DMS114 treated with DMSO at 0.1 percent for 48 hours (cell line): Measurements from ENCODE around the gene BRD7.

ENCODE experiments used
- DNase-seq: peaks from one replicate; lab custom pipeline; 2025; ENCODE audit not compliant: unreplicated experiment; lab: John Stamatoyannopoulos, UW

BRD7 gene

GRCh38 chr16:50293041-50293783 lies 75.6 kb downstream of the BRD7 start:
- DNase-seq, result no peak

DNA sequence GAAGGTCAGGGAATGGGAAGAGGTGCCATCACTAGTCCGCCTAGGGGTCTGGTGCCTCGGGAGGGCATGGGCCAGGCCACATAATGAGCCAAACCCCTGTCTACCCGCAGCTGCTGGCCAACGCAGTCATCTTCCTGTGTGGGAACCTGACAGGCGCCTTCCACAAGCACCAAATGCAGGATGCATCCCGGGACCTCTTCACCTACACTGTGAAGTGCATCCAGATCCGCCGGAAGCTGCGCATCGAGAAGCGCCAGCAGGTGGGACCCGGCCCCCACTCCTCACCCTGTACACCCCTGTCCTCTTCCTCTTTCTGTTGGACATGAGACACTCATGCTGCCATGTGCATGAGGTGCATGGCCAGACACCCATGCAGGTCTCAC lies 76.2 kb downstream of the BRD7 start:
- DNase-seq, result no peak

- DNase-seq, result no peak
Observed at GRCh38 chr16:50291719-50292565, 76.8 kb downstream of the BRD7 start.

DNA sequence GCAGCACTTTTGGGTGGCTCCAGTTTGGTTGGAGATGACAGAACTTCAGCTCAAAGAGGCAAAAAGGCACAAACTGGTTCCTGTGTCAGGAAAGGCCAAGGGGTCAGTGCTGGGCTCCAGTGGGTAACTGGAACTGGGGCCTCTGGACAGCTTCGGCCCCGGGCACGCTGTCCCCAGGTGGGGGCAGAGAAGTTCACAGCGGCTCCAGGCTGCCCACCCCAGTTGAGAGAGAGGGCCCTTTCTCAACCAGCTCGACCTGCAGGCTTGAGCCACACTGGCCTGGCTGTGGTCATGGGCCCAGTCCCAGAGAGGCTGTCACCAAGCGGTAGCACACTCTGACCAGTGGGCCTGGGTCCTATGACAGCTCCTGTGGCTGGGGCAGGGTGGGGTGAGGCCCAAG lies 77.9 kb downstream of the BRD7 start:
- DNase-seq, result no peak

GRCh38 chr16:50289950-50290764 lies 78.6 kb downstream of the BRD7 start:
- no peak for DNase-seq

DNA sequence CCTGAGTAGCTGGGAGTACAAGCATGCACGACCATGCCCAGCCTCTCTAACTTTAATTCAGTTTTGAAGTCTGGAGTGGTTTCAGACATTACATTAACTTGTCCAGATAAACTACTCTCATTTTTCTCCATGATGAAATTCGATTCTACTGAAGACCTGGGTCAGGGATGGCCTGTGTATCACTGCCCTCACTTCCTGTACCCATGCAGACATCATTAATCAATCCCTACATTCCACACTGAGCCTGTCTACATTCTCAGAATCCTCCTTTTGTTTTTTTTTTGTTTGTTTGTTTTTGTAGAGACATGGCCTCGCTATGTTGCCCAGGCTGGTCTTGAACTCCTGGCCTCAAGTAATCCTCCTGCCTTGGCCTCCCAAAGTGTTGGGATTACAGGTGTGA lies 79.9 kb downstream of the BRD7 start:
- no peak for DNase-seq

DNA sequence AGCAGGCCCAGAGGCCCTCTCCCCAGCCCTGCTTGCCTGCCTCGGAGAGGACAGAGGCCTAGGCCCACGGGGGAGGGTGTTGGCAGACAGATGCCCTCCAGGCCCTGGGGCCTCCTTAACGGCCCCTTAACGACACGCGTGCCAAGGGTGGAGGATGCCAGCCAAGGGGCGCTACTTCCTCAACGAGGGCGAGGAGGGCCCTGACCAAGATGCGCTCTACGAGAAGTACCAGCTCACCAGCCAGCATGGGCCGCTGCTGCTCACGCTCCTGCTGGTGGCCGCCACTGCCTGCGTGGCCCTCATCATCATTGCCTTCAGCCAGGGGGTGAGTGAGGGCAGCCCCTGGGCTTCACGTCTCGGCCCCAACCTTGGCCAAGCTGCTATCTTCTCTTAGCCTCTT lies 80.8 kb downstream of the BRD7 start:
- no peak for DNase-seq

- DNase-seq, result no peak
Observed at GRCh38 chr16:50286681-50287080, 82.1 kb downstream of the BRD7 start.

DNA sequence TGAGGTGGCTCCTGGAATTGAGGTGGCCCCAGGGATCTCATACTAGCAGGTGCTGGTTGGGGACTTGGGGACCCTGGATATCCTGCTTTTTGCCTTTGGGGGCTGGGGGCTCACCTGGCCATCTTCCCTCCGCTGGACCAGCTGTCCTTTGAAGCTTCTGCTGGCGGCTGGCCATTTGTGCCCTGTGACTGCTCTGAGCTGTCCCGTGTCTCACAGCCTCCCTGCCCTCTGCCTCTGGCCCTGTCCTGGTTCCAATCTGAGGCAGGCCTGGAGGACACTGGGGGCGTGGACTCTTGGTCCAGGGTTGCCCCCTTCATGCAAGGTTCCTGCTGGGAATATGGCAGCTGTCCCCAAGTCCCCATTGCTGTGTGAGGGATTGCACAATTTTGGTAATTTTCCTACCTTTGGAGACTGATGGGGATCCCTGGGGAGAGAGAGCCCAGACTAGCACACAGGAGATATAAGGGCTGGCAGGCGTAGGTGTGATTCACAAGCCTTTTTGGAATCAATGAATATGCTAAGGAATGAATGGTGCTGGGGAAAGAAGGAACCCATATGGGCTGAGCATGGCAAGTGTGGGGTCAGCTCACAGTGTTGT lies 83.3 kb downstream of the BRD7 start:
- DNase-seq, result no peak

- no peak for DNase-seq
Observed at GRCh38 chr16:50284131-50284911, 84.5 kb downstream of the BRD7 start.

DNA sequence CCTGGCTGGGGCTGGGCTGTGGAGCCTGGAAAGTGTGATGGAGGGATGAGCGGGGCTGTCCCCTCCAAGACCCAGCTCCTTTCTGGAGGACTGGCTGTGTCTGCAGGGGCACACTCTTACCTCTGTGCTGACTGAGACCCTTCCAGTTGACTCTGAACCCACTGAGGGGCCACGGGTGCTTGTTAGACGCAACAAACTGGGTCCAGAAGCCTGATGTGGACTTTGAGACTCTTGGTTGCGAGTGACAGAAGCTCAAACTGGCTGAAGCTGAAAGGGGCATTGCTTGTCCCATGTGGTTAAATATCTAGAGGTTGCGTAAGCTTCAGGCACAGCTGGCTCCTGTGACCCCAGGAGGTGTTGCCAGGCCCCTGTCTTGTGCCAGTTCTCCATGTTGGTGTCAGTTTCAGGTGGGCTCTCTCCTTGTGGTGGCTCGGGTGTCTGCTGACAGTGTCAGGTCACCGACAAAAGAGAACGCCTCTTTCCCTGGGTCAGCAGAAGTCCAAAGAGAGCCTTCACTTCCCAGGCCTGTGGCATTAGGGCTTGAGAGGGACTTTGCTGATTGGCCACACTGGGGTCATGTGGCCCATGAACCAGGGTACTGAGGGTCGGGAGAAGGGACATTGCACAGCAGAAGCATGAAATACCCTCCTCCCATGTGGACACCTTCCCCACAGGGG lies 85.7 kb downstream of the BRD7 start:
- no peak for DNase-seq

DNA sequence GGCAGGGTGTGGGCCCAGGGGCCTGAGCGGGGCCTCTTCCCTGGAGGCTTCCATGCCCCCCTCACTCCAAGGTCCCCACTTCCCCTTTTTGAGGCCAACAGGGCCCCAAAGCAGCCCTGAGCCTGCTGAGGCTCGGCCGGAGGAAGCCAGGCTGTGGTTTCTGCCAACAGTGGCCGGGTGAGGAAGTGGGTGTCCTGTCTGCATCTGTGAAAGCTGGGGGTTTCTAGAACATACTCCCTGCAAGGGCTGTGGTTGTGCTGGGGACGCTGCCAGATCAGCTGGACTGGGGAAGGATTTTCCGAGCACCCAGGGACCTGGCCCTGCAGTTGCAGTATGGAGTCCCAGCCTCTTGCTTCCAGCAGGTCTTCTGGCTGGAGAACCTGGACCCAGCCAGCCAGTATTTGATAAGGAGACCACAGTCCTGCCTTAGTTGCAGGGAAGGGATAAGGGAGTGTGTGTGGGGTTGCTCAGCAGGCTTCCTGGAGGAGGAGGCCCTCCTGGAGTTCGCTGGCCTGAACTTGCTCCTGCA lies 86.7 kb downstream of the BRD7 start:
- DNase-seq, result no peak

DNA sequence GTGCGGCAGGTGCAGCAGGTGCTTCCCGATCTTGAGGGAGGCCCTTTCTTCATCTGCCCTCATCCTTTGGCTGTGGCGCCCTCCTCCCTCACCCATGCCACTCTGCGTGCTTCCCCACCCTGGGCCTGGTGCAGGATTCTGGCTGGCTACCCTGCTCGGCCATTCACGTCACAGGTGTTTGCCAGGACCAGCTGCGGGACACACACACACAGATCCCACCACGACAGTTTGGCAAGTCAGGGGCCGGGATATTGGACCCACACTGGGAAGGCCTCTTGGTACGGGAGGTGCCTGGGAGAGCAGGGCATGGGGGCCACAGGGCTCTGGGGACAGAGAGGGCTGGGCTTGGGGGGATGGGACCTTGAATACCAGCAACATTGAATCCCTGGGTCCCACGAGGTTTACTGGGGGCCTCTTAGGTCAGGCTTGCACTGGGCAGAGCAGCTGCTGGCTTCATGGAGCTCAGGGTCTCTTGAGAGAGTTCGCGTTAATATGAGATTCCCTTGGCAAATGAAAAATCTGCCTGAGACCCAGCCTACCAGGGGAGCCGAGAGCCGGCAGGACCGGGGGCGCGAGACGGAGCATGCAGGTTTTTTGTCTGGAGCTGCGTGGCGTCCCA lies 87.3 kb downstream of the BRD7 start:
- no peak for DNase-seq

GRCh38 chr16:50280932-50281331 lies 87.9 kb downstream of the BRD7 start:
- no peak for DNase-seq

DNA sequence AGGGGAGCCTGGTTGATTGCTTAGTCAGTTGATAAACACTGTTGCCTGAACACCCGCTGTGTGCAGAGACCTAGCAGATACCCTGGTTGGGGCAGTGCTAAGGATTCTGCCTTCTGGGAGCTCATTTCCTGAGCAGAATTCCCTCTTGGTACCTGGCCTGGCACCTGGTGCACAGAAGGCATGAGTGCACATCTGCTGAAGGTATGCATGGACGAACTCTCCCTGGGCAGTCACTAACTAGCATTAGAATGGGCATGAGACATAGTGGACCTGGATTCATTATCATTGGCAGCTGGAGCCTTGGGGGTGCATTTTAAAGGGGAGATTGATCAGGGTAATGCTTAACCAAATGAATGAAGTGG lies 89.3 kb downstream of the BRD7 start:
- no peak for DNase-seq

- DNase-seq, result no peak
Observed at GRCh38 chr16:50278251-50278650, 90.5 kb downstream of the BRD7 start.

- DNase-seq, result no peak
Observed at GRCh38 chr16:50276801-50277555, 91.8 kb downstream of the BRD7 start.

DNA sequence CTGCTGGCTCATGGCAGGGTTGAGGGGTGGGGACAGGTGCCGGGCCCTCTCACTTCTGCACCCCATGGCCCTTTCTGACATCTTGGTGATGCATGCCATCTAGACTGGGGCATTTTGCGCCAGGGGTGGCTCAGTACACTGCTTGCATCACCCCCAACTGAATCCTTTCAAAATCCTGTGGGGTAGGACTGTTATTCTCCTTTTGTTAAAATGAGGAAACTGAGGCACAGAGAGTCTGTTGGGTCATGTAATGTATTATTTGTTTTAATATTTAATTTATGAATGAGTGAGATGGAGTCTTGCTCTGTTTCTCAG lies 92.5 kb downstream of the BRD7 start:
- DNase-seq, result no peak
